Astrocyte of the spinal cord (primary cell): ENCODE data around the gene CREBL2.
A peak's percentile ranks its signal among the peaks of the same experiment; 100 is the strongest.

Experiments used
- DNase-seq: peaks from one replicate; pipeline ENCODE4 v3.0.0; 2011; ENCODE audit warnings: low read depth, low spot score
- H3K4me3 ChIP-seq: 2 replicates; pipeline ENCODE4 v1.5.1; 2011; ENCODE audit warnings: low read depth, mild to moderate bottlenecking, low read length, moderate library complexity
- in situ Hi-C: cut with HindIII; loops from 2 replicates; pipeline ENCODE4 v1.10.0; 2017; ENCODE audit warnings: low sequenced_read_pairs
- TF ChIP-seq, protein P1 (sequence below): IDR thresholded peaks from 2 replicates; pipeline ENCODE4 v1.5.1; 2012; ENCODE audit warnings: low read depth, mild to moderate bottlenecking, low read length, inconsistent platforms

Gene CREBL2

GRCh38 chr12:12661086-12661856 is 49.6 kb downstream of the CREBL2 start:
- DNase-seq, result peak; percentile 79
- no peak overlapping the region for H3K4me3 ChIP-seq
- in situ Hi-C loops, result no loop called here
- TF ChIP-seq, protein P1, sequence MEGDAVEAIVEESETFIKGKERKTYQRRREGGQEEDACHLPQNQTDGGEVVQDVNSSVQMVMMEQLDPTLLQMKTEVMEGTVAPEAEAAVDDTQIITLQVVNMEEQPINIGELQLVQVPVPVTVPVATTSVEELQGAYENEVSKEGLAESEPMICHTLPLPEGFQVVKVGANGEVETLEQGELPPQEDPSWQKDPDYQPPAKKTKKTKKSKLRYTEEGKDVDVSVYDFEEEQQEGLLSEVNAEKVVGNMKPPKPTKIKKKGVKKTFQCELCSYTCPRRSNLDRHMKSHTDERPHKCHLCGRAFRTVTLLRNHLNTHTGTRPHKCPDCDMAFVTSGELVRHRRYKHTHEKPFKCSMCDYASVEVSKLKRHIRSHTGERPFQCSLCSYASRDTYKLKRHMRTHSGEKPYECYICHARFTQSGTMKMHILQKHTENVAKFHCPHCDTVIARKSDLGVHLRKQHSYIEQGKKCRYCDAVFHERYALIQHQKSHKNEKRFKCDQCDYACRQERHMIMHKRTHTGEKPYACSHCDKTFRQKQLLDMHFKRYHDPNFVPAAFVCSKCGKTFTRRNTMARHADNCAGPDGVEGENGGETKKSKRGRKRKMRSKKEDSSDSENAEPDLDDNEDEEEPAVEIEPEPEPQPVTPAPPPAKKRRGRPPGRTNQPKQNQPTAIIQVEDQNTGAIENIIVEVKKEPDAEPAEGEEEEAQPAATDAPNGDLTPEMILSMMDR, result no peak

DNA sequence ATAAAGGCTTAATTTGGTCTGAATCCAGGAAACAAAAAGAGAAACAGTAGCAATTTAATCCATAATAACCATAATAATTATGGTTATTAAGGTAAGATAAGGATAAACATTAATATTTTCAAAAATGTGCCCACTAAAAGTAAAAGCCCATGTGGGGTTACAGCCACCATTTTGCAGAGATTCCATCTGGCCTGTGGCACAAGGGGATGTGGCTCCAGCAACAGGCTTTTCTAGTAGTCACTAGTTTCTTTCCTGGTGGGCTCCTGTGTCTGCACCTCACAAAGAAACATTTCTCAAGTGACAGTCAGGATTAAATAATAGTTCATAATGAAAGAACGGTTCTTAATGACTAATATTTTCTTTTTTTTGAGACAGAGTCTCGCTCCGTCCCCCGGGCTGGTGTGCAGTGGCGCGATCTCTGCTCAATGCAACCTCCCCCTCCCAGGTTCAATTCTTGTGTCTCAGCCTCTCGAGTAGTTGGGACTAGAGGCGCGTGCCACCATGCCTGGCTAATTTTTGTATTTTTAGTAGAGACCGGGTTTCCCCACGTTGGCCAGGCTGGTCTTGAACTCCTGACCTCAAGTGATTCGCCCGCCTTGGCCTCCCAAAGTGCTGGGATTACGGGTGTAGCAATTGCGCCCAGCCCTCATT is 52.1 kb downstream of the CREBL2 start:
- TF ChIP-seq, protein P1, result no peak
- in situ Hi-C loops, result no loop called here
- no peak overlapping the region for H3K4me3 ChIP-seq
- no peak for DNase-seq

GRCh38 chr12:12665194-12665593 is 53.5 kb downstream of the CREBL2 start:
- DNase-seq, result no peak
- in situ Hi-C loops, result no loop called here
- H3K4me3 ChIP-seq, result no peak overlapping the region
- TF ChIP-seq, protein P1, result no peak

- H3K4me3 ChIP-seq, result no peak overlapping the region
- DNase-seq, result no peak
- TF ChIP-seq, protein P1, result no peak
- in situ Hi-C loops, result no loop called here
Observed at GRCh38 chr12:12668005-12668404, 56.3 kb downstream of the CREBL2 start.

DNA sequence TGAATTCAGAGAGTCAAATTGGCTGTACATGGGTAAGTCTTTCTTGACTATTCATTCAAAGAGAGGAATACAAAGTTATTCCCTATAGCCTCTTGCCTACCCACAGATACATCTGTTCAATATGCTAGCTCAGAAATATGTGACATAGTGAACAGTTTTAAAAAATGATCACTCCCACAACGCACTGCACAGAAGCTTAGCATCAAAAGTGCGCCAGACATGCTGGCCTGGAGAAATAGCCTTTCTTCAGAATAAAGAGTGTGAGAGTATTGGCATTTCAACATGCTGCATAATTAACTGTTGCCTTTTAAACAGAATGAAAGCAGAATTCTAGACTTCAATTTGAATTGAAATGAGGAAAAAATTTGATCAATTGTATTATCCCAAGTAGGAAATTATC is 57.3 kb downstream of the CREBL2 start:
- in situ Hi-C loops, result no loop called here

GRCh38 chr12:12671850-12672660 is 60.4 kb downstream of the CREBL2 start:
- in situ Hi-C loops, result no loop called here

More for the DNA sequence above, 57.3 kb downstream of the CREBL2 start:
- DNase-seq, result no peak
- H3K4me3 ChIP-seq, result no peak overlapping the region
- TF ChIP-seq, protein P1, result no peak

More at GRCh38 chr12:12671850-12672660, 60.4 kb downstream of the CREBL2 start:
- TF ChIP-seq, protein P1, result no peak
- DNase-seq, result peak; percentile 44
- no peak overlapping the region for H3K4me3 ChIP-seq
